Measurements from ENCODE around the gene TTLL7. TPM values are rescaled to one million over a fixed set of nuclear protein-coding genes. Genes with fewer than 3 reads are reported as not detected.
"Not testable (repeated sequence)": the region's sequence is repeated elsewhere in the genome, so short reads cannot be mapped to it uniquely, and the experiment has no call there.

Gene TTLL7
- total RNA-seq, 6 donors from 2014 or later: 7.5 to 44.3 (median 21.9) TPM

- Histone ChIP-seq H3K9me3 (no peaks in the 10 kb centered on the region), H3K4me1 (no peaks in the 10 kb centered on the region), H3K36me3 (no peaks in the 10 kb centered on the region), H3K4me3 (no peak overlapping the region), H3K27me3 (no peaks in the 10 kb centered on the region), H3K27ac (no peak overlapping the region)
- DNase-seq: no peak
- ATAC-seq (ENCODE audit: low FRiP score in 2 of 2): no peak
- 89 to 93% methylated on average over 1 of the region's 1 CpG for WGBS, 2 donors
- no peak for TF ChIP-seq CTCF (IDR thresholded peaks at IDR 0.05)
- TF ChIP-seq EP300 (IDR thresholded peaks at IDR 0.05): no peak
- no peak for TF ChIP-seq POLR2A (IDR thresholded peaks at IDR 0.05)
- TF ChIP-seq POLR2AphosphoS5 (IDR thresholded peaks at IDR 0.05): no peak
Observed at GRCh38 chr1:83919872-83920271, 79.1 kb downstream of the TTLL7 start.

- Histone ChIP-seq H3K4me3 (no peak overlapping the region), H3K36me3 (no peaks in the 10 kb centered on the region)
Observed at GRCh38 chr1:83918688-83919285, 80.1 kb downstream of the TTLL7 start.

DNA sequence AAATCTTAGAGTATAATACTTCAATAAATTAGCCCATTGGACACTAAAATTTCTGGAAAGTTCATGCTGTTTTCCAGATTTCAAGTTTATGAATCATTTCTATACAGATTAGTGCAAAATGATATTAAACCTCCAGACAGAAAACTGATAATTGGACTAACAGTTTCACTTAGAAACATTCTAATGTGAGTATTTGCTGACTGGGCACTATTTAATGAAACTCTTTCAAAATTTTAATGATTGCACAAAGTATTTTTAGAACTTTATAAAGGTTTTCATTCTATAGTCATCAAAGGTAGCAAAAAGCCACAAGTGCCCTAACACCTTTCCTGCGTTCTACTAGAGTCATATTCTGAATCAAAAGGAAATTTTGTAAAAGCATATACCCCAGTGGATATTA, 81.0 kb downstream of the TTLL7 start:
- no peak overlapping the region for H3K4me3 ChIP-seq
- WGBS, 2 donors: 86 to 95% methylated on average over 1 of the region's 1 CpG
- H3K4me1 ChIP-seq: no peaks in the 10 kb centered on the region

More at GRCh38 chr1:83918688-83919285, 80.1 kb downstream of the TTLL7 start:
- H3K27ac ChIP-seq: no peak overlapping the region
- no peaks in the 10 kb centered on the region for H3K9me3 ChIP-seq
- no peaks in the 10 kb centered on the region for H3K4me1 ChIP-seq
- no peak for ATAC-seq (ENCODE audit: low FRiP score in 2 of 2)
- TF ChIP-seq CTCF (IDR thresholded peaks at IDR 0.05) (no peak), POLR2A (IDR thresholded peaks at IDR 0.05) (no peak), EP300 (IDR thresholded peaks at IDR 0.05) (no peak)
- no peak for DNase-seq
- WGBS, 2 donors: 21 to 89% methylated on average over 2 of the region's 2 CpGs
- no peaks in the 10 kb centered on the region for H3K27me3 ChIP-seq

DNA sequence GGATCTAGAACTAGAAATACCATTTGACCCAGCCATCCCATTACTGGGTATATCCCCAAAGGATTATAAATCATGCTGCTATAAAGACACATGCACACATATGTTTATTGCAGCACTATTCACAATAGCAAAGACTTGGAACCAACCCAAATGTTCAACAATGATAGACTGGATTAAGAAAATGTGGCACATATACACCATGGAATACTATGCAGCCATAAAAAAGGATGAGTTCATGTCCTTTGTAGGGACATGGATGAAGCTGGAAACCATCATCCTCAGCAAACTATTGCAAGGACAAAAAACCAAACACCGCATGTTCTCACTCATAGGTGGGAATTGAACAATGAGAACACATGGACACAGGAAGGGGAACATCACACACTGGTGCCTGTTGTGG, 82.8 kb downstream of the TTLL7 start:
- not testable (repeated sequence) for H3K9me3 ChIP-seq; H3K27me3 ChIP-seq; H3K27ac ChIP-seq; H3K36me3 ChIP-seq; DNase-seq; H3K4me3 ChIP-seq; H3K4me1 ChIP-seq; ATAC-seq (ENCODE audit: low FRiP score in 2 of 2)
- 100% methylated on average over 1 of the region's 1 CpG for WGBS, 2 donors

More for the DNA sequence above, 81.0 kb downstream of the TTLL7 start:
- H3K27ac ChIP-seq: no peak overlapping the region
- ATAC-seq (ENCODE audit: low FRiP score in 2 of 2): no peak
- no peak for DNase-seq
- no peak for TF ChIP-seq POLR2AphosphoS5 (IDR thresholded peaks at IDR 0.05)
- no peak for TF ChIP-seq EP300 (IDR thresholded peaks at IDR 0.05)
- TF ChIP-seq POLR2A (IDR thresholded peaks at IDR 0.05): no peak
- TF ChIP-seq CTCF (IDR thresholded peaks at IDR 0.05): no peak
- no peaks in the 10 kb centered on the region for H3K9me3 ChIP-seq
- H3K27me3 ChIP-seq: no peaks in the 10 kb centered on the region
- no peaks in the 10 kb centered on the region for H3K36me3 ChIP-seq

DNA sequence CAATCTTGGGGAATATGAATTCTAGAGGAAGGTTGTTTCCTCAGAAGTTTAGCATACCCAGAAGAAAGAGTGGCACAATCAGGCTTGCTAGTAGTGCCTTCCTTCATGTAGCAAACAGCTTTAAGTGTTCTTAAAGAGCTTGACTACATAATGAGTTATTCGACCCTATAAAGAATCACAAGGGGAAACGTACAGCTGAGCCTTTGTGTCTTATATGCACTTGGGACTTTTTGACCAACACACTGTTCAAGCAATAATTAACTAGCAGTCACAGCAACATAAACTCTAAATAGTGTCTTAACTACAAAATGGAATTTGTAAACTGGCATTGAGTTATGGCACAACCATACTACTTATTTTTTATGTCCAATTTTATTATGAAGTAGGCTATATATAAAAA, 86.1 kb downstream of the TTLL7 start:
- TF ChIP-seq POLR2AphosphoS5 (IDR thresholded peaks at IDR 0.05) (no peak), POLR2A (IDR thresholded peaks at IDR 0.05) (no peak), EP300 (IDR thresholded peaks at IDR 0.05) (no peak), CTCF (IDR thresholded peaks at IDR 0.05) (no peak)
- Histone ChIP-seq H3K27me3 (no peaks in the 10 kb centered on the region), H3K4me1 (no peaks in the 10 kb centered on the region), H3K36me3 (no peaks in the 10 kb centered on the region), H3K27ac (no peak overlapping the region), H3K9me3 (no peaks in the 10 kb centered on the region), H3K4me3 (no peak overlapping the region)
- no peak for ATAC-seq (ENCODE audit: low FRiP score in 2 of 2)
- DNase-seq: no peak
- WGBS, 2 donors: 45 to 66% methylated on average over 2 of the region's 2 CpGs
